DMS79 treated with DMSO at 0.1 percent for 48 hours (cell line): ENCODE results near the gene IL17RA.
"Not testable (repeated sequence)": the region's sequence is repeated elsewhere in the genome, so short reads cannot be mapped to it uniquely, and the experiment has no call there.

Source experiments
- DNase-seq: peaks from one replicate; lab custom pipeline; 2025; lab: John Stamatoyannopoulos, UW

IL17RA gene, protein sequence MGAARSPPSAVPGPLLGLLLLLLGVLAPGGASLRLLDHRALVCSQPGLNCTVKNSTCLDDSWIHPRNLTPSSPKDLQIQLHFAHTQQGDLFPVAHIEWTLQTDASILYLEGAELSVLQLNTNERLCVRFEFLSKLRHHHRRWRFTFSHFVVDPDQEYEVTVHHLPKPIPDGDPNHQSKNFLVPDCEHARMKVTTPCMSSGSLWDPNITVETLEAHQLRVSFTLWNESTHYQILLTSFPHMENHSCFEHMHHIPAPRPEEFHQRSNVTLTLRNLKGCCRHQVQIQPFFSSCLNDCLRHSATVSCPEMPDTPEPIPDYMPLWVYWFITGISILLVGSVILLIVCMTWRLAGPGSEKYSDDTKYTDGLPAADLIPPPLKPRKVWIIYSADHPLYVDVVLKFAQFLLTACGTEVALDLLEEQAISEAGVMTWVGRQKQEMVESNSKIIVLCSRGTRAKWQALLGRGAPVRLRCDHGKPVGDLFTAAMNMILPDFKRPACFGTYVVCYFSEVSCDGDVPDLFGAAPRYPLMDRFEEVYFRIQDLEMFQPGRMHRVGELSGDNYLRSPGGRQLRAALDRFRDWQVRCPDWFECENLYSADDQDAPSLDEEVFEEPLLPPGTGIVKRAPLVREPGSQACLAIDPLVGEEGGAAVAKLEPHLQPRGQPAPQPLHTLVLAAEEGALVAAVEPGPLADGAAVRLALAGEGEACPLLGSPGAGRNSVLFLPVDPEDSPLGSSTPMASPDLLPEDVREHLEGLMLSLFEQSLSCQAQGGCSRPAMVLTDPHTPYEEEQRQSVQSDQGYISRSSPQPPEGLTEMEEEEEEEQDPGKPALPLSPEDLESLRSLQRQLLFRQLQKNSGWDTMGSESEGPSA

DNA sequence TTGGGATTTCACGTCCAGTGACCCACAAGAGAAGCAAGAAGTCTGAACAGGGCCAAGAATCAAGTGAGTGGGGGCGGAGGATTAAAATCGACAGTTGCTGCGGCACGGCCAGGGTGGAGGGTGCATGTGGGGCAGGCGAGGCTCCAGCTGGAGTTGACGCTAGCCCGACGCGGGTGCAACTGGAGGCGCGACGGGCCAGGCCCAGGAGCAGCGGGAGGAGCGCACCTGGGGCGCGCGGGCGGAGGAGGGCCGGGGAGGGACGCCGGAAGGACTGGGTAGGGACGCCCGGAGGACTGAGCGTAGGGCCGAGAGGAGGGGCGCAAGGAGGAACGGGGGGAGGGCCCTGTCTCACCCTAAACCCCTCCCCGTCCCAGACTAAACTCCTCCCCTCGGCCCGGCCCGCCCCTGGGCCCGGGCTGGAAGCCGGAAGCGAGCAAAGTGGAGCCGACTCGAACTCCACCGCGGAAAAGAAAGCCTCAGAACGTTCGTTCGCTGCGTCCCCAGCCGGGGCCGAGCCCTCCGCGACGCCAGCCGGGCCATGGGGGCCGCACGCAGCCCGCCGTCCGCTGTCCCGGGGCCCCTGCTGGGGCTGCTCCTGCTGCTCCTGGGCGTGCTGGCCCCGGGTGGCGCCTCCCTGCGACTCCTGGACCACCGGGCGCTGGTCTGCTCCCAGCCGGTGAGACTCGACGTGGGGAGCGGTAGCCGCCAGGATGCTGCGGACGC, at the start of gene IL17RA:
TSS of gene IL17RA (plus strand) at position 447 of the 723 bp plus-strand sequence. CDS start at position 539, 92 bp downstream.
- peak; percentile 75 for DNase-seq

DNA sequence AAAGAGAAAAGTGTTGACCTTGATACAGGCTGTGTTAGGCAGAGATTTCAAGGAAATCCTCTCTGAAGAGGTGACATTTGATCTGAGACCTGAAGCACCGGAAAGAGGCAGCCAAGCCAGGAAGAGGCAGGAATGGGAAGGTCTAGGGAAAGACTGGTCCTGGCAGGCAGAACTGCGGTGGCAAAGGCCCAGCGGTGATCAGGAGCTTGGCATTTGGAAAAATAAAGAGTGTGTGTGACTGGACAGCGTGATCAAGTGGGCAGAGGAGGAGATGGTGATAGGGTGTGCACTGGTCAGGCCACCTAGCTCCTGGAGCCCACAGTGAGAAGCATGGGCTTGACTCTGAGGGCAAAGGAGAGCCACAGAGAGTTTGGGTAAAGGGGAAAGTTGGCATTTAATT, 49.6 kb upstream of the IL17RA start:
- DNase-seq, result no peak

DNA sequence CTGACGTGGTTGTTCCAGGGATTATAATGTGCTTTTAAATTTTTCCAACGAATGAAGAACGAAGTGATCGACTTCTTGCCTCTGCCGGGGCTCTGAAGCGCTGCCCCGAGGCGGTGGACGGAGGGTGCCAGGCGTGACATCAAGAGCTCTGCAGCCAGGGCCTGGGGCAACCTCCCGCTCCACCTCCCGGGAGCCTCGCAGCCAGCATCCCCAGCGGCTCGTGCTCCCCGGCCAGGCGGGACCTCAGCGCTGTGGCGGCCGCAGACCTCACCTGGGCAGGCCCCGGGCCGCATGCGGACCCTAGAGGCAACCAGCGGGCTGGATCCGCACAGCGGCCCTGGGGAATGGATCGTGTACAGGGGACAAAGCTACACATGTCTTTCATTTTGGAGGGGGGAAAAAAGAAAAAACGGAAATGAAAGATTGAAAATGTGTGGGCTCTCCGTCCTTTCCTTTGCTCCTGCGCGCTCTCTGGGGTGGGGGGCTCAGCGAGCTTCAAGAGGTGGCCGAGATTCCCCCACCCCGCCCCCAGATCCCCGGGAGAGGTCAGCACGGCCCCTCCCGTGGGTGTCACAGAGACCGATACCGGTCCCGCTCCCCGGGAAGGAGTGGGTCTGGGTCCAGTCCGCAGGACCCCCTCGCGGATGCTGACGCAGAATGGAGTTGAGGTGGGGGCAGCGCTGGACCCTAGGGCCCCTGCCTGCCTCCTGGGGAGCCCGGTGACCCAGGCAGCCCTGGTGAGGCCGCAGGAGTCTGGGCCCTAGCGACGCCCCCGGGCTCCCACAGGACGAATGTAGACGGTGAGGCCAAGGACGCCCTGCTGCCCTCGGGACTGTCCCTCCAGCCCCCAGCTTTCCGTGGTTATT, 48.6 kb upstream of the IL17RA start:
- not testable (repeated sequence) for DNase-seq

DNA sequence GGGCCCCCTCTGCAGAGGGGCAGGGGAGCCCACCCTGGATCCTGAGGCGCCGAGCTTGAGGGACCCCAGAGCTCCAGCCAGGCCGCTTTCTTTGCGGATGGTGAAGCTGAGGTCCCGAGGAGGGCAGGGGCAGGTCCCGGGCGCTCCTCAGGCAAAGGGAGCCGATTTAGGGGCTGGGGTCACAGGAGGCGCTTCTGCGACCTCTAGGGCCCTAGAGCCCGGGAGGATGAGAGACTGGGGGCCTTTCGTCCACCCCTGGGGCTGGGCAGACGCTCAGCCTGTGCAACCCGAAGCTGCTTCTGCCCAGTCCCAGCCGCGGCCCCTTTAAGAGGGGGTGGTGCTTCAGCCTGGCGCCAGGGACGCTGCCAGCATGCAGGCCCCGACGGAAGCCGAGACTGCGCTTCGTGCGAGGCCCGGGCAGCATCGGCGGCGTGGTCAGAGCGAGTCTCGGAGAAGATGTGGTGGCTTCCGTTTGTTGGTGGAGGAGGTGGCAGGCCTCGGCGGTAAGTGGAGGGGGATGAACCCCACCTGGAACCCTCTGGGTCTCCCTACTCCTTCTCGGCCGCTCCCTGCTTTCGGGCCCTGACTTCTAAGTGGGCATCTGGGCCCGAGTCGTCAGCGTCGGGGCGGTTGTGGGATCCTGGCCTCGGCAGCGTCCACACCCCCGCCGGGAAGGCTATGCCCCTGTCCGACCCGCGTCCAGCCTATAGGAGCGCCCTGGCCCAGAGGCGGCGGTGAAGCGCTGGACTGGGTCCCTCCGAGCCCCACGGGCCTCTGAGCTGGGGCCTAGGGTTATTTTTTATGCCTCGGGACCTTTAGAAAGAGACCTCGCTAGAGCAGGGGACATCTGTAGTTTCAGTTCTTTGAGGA, 47.7 kb upstream of the IL17RA start:
- DNase-seq, result peak; percentile 1

DNA sequence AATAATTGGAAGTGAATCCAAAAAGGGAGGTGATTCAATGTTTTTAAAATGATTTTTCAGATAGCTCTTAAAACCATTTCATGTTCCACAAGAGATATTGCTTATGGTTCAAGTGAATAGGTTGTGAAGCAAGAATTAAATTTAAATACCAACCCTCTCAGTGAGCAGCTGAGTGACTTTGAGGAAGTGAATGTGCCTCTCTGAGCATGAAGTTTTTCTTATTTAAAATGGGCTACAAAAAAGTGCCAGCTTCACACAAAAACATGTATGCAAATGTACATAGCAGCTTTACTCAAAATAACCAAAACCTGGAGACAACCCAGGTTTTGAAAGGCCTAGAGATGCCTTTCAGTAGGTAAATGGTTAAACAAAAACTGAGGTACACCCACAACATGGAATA, 41.3 kb upstream of the IL17RA start:
- no peak for DNase-seq

DNA sequence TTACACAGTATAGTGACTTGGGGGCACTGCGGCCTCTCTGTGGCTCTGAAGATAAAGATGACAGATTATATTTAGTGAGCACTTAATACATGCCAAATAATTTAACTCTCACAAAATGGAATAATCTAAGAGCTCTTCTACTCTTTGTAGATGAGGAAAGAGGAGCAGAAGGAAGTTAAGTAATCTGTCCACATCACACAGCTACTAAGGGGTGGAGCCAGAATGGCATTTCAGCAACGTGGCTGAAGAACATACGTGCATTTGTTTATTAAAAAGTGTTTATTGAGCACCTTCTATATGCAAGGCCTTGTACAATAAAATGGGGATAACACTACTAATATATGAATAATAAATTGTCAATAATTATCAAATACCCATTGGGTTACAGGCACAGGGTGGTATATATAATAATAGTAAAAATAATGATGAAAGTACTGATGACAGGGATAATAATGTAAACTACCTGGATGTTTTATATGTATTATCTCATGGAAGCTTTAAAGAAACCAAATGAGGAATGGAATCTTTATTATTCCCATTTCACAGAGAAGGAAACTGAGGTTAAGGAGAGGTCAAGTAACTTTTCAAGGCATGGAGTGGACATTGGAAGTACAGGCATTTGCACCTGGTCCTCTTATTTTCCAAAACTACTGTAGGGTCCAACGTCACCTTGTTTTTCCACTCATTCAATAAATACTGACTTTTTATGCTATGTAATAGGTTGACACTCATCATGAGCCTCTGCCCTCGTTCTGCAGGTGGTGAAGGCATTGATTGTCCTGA, 38.0 kb upstream of the IL17RA start:
- DNase-seq, result no peak

DNA sequence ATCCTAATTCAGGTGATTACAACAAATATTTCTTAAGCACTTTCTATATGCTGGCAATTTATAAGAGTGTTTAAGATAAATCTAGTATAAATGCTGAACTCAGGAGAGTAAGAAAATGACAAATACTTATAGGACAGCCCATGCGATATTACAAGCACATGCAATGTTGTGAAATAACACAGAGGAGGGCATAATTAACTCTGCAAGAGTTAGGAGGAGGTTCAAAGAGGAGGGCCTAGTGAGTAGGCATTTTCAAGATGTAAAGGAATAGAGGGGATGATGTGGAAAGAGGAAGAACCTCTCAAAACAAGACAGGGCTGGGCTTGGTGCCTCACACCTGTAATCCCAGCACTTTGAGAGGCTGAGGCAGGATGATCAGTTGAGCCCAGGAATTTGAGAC, 37.1 kb upstream of the IL17RA start:
- no peak for DNase-seq

DNA sequence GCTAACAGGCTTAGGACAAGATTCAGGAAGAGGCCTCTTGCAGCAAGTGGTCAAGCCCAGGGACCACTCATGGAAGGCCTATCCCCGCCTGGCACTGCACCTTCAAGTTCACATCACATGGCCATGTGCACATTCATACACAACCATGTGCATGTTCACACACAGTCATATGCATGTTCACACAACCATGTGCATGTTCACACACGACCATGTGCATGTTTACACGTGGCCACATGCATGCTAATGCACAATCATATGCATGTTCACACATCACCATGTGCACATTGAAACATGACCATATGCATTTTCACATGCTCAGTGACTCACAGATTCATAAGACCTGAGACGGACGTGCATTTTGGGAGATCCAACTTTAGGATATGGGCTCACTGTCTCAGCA, 28.7 kb upstream of the IL17RA start:
- no peak for DNase-seq

DNA sequence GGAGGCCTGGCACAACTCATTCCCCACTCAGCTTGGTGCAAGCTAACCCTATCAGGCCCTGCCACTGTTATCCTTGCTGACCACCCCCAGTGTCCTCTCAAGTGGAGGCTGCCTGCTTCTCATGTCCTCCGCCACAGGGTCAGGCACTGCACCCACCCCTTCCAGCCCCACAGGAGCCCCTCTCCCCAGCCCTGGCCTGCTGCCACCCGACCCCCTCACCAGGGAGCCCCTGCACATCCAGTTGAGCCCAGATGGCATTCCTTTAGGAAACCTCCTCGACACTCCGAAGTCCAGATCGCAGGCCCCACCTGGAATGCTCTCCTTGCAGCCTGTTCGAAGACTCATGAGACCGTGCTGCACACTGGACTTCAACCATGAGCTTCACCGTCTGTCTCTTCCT, 28.0 kb upstream of the IL17RA start:
- no peak for DNase-seq

DNA sequence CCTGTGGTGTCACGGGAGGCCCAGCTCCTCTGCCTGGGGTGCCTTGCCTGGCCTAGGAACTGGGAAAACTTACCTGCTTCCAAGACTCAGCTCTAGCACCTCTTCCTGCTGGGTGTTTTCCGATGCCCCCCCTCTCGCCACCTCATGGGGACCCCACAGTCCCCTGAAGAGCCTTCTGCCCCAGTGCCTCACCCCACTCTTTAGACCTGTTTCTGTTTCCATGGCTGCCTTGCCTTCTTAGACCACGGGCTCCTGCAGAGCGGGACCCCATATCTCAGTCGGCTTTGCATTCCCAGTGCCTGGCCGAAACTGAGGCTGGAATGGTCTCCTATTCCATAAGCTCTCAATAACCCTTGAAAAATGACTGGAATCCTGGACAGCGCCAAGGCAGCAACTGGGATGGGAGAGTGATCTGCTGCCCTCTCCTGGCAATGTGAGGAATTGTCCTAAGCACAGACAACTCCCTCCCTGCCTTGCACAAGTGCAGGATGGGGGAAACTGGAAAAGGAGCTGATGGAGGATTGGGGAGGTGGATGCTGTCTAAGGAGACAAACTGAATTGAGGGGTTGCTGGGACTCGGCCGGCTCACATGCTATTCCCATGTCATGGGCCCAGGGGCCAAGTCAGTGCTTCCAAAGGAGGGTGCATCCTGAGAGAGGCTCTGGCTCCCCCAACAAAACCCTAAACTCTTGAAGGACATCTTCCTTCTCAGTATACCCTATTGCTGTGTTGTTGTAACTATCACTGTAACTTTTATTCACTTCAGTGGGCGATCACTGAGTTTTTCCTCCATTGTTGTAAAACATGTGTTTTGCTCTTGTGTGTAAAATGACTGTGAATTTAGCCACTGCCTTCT, 26.6 kb upstream of the IL17RA start:
- DNase-seq, result no peak

DNA sequence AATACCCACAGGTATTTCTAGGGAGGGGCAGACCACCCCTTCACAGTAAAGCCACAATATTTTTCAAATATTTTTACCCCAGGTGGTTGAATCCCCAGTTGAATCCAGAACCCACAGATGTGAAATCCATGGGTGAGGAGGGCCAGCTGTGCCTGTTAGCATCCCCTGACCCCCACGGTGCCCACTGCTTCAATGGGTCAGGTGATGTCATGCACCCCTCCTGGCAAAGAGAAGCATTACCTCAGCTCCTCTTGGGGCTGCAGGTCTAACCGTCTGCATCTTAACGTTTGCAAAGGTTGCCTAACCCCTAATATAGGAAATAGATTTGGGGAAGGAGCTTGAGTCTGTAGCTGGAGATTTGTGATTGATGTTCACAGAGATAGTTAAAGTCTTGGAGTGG, 24.7 kb upstream of the IL17RA start:
- no peak for DNase-seq

DNA sequence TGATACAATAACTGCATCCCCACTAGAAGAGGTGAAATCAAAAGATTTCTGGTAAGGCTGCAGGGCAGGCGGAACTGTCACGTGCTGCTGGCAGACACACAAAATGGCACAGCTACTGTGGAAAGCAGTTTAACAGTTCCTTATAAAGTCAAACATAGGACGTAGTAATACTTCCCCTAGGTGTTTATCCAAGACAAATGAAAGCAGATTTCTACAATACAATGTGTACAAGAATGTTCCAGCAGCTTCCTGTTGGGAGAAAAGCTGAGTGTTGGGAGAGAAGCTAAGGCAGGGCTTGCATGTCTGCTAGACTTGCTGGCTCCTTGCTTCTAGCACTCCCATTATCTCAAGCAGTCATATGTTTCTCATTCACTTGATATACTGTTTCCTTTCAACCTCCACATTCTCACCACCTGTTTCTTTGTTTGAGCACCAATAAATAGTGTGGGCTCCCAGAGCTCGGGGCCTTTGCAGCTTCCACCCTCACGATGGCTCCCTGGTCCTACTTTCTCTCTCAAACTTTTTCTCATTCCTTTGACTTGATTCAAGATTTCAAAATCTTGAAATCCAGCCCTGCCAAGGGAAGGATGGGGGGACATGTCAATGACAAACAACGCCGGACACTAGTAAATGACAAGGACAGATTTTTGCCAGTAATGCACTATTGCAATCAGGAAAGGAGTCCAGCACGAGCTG, 21.2 kb upstream of the IL17RA start:
- no peak for DNase-seq

DNA sequence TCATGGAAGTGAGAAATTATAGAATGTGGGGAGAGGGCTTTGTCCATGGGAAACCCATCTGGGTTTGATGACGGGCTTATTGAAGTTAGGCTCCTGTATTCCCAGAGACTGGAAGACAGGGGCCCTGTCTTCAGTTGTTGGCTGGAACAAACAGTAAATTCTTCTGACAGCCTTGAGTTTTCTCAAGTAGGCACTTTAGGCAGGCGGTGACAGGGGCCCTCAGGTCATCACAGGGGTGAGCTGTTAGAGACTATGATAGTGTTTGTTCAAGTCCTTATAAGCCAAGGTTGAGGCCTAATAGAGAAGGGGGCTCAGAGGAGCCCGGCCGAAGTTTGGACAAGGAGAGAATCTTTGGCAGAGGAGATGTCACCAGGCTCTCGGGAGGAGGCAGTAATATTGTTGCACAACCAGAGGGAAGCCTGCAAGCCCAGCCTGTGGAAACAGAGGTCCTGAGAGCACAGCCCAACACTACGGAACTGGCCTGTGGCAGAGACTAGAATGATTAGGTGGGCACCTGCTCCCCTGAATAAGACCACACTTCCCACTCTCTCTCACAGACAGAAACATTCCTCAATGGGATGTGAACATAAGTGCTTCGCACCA, 20.2 kb upstream of the IL17RA start:
- DNase-seq, result no peak

DNA sequence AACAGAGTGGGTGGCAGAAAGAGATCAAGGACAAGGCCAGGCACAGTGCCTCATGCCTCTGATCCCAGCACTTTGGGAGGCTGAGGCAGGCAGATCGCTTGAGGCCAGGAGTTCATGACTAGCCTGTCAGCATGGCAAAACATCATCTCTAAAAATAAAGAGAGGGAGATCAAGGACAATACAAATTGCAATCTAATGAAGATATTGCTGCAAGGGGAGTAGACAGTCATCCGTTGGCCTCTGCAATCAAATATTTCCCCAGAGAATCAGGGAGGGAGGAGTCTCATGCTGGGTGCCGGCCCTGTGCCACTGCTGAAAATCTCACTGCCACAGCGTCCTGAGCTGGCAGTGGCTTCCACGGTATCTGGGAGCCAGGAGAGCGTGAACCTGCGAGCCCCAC, 19.4 kb upstream of the IL17RA start:
- DNase-seq, result no peak

DNA sequence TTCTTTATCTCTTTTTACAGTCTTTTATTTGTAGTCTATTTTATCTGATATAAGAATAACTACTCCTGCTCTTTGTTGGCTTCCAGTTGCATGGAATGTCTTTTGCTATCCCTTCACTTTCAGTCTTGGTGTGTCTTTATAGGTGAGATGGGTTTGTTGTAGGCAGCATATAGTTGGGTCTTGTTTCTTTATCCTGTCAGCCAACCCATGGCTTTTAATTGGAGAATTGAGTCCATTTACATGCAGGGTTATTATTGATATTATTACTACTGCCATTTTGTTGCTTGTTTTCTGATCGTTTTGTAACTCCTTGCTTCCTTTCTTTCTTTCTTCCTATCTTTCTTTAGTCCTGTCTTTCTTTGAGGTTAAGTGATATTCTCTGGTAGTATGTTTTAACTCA, 11.9 kb upstream of the IL17RA start:
- no peak for DNase-seq

DNA sequence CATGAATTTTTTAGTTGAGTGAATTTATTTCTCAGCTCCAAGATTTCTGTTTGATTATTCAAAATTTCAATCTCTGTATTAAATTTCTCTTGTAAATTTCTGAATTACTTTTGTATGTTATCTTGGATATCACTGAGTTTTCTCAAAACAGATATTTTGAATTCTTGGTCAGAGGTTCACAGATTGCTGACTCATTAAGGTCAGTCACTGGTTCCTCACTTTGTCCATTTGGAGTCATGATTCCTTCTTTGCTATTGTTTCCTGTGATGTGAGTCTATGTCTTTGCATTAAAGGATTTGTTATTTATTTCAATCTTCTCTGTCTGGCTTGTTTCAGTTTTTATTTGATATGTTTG, 10.2 kb upstream of the IL17RA start:
- DNase-seq, result no peak

DNA sequence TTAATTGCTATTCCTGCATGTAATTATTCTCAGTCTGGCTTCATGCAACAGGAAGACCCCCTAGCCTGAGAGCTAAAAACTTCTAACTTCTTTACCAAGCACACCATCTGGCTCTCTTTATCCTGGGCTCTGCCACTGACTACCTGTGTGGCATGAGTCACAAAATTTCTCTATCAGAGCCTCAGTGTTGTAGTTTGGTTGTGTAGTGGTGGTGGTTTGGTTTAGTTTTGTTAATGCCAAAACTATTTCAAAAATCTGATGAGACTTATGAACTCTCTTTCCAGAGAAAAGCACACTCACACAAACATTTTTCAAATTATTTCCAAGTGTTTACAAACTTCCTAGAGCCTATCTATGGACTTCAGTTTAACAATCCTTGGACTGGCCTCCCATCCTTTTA, 7.5 kb upstream of the IL17RA start:
- DNase-seq, result no peak

DNA sequence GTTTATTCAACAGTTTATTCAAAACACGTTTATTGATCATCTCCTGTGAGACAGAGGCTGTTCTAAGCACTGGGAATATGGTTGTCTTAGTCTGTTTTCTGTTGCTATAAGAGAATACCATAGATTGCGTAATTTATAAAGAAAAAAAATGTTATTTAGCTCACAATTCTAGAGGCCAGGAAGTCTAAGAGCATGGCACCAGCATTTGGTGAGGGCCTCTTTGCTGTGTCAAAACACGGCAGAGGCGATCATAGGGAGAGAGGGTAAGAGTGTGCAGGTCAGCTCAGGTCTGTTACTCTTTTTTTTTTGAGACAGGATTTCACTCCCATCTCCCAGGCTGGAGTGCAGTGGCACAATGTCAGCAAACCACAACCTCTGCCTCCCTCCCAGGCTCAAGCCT, 5.2 kb upstream of the IL17RA start:
- DNase-seq, result no peak
